Ishikawa (cell line): Measurements from ENCODE around the gene DAZAP1.

Source experiments
- CEBPB ChIP-seq: IDR thresholded peaks from 2 replicates; pipeline ENCODE4 v1.6.1; 2012
- CREB1 ChIP-seq: IDR thresholded peaks from 2 replicates; pipeline ENCODE4 v1.6.1; 2012; ENCODE audit warnings: low read depth
- EGR1 ChIP-seq: IDR thresholded peaks from 2 replicates; pipeline ENCODE4 v1.6.1; 2012
- EP300 ChIP-seq: IDR thresholded peaks from 2 replicates; pipeline ENCODE4 v1.6.1; 2012; ENCODE audit warnings: borderline replicate concordance
- FOXM1 ChIP-seq: IDR thresholded peaks from 2 replicates; pipeline ENCODE4 v1.6.1; 2012; ENCODE audit warnings: low read depth, borderline replicate concordance
- NFIC ChIP-seq: IDR thresholded peaks from 2 replicates; pipeline ENCODE4 v1.6.1; 2012
- RAD21 ChIP-seq: IDR thresholded peaks from 2 replicates; pipeline ENCODE4 v1.6.1; 2012; ENCODE audit warnings: low read depth
- TAF1 ChIP-seq: IDR thresholded peaks from 2 replicates; pipeline ENCODE4 v1.6.1; 2012; ENCODE audit warnings: low read depth, mild to moderate bottlenecking
- TCF12 ChIP-seq: IDR thresholded peaks from 2 replicates; pipeline ENCODE4 v1.6.1; 2012; ENCODE audit warnings: low read depth
- TEAD4 ChIP-seq: IDR thresholded peaks from 2 replicates; pipeline ENCODE4 v1.6.1; 2012
- YY1 ChIP-seq: IDR thresholded peaks from 2 replicates; pipeline ENCODE4 v1.6.1; 2012; ENCODE audit warnings: low read depth
- ZBTB7A ChIP-seq: IDR thresholded peaks from 2 replicates; pipeline ENCODE4 v1.6.1; 2012; ENCODE audit warnings: low read depth
- TF ChIP-seq, protein P1 (sequence below): IDR thresholded peaks from 2 replicates; pipeline ENCODE4 v1.6.1; 2012; ENCODE audit warnings: low read depth, mild to moderate bottlenecking
- TF ChIP-seq, protein P2 (sequence below): IDR thresholded peaks from 2 replicates; pipeline ENCODE4 v1.6.1; 2012
- TF ChIP-seq, protein P3 (sequence below): IDR thresholded peaks from 2 replicates; pipeline ENCODE4 v1.6.1; 2012

The DAZAP1 gene

DNA sequence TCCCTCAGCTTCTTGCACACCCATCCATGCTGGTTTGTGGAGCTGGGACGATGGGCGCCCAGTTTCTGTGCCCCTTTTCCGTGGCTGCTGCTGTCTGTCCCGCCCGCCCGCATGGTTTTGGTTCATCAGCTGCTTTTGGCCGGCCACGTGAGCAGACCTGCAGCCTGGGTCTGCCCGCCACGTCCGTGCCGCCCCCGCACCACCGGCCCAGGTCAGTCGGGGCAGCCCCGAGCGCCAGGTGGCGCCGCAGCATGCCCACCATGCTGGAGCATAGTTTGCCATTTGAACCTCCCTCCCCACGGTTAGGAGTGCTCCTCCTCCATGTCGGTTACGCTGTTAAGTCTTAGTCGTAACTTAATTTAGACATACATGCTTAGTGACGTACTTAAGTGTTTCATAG lies 15.6 kb downstream of the DAZAP1 start:
- no peak for TF ChIP-seq TCF12
- no peak for TF ChIP-seq CEBPB
- TF ChIP-seq NFIC: no peak
- no peak for TF ChIP-seq FOXM1
- no peak for TF ChIP-seq TEAD4
- no peak for TF ChIP-seq EGR1
- TF ChIP-seq CREB1: no peak

DNA sequence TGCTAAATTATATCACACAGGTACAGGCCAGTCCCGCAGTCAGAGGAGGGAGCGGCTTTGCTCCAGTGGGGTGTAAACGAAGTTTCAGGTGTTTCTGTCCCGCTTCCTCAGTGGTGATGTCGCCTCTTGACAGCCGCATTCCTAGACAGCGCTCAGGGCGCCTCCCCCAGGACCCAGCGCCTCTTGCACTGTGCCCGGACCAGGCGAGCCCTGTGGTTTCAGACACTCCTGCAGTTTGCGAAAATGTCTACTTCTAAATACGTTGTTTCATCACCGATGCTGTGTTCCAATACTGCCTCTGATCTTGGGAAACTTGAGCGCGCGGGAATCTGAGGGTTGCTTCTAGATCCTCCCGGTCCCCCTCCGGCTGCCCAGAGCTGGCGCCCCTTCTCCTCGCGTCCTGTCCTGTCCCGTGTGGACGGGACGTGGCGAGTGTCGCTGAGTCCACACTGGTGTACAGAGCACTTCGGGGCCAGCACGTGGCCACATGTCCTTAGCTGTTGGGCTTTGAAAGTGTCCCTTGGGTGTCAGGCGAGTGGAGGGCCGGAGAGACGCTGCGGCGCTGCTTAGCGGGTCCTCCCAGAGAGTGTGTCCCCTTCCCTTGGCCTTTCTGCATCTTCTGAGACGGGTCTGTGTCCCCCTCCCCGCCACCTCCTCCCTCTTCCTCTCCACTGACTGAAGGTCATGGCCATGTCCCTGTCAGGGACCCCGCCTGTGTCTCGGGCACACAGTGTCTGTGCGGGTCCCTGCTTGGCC lies 16.2 kb downstream of the DAZAP1 start:
- no peak for TF ChIP-seq CREB1
- no peak for TF ChIP-seq EP300
- no peak for TF ChIP-seq TEAD4
- no peak for TF ChIP-seq ZBTB7A

DNA sequence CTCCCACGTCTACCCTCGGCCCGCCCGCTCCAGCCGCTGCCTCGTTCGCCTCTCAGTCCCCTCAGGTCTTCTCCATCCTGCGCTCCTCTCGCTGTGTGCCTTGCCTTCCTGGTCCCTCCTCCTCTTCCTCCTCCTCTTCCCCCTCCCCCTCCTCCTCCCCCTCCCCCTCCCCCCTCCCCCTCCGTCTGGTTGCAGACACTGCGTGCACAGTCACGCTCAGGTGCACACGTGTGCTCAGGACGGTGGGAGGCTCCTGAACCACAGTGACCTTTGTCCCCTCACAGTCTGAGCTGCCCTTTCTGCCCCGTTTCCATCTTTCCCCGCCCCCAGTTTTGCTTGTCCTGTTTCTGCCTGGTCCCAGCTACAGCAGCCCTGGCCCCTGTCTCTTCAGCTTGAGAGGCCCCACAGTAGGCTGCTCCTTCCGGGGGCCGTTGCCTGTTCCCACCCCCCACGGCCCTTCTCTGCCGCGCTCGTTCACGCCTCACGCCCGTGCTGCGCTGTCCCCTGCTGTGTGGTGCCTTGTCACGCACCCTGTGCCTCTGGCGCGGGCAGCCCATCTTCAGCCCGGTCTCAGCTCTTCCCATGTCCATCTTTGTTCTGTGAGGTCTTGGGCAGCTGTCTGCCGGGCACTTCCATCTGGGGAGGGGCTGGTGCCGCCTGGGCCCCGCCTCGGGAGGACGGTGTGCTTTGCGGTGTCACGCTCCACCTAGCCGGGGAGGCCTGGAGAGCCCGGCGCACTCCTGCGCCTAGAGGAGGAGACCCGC lies 17.0 kb downstream of the DAZAP1 start:
- TF ChIP-seq TEAD4 (no peak), TCF12 (no peak), ZBTB7A (no peak), CEBPB (no peak)

DNA sequence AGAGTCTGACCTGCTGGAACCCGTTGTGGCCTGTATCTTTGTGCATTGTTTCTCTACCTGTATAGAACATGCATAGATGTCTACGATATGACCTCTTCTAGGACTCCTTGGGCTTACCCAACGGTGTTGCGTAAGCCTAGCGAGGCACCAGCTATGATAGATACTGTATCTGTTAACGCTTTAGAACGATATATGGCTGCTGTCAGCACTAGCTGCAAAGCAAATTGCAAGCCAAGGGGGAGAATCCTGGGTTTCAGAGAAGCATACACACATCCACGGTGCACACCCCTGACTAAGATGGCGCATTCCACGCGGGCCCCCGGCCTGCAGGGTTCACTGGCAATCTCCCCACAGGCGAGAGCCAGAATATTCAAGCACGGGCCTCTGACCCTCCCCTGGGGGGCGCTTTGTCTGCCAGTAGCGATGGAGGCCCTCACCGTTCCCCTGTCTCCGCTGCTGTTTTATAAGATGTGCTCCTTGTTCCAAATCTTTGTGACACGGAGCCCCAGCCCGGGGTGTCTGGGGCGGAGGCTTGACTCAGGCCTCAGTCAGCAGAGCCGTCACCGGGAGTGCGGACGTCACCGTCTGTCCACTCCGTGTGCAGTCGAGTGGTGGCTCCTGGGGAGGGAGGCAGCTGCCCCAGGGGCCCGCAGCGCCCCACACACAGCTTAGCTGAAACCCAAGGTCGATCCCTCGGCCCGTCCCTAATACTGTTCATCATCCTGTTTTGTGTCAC lies 17.9 kb downstream of the DAZAP1 start:
- TF ChIP-seq CEBPB (peak; percentile 57), RAD21 (no peak), TAF1 (no peak), ZBTB7A (no peak)

DNA sequence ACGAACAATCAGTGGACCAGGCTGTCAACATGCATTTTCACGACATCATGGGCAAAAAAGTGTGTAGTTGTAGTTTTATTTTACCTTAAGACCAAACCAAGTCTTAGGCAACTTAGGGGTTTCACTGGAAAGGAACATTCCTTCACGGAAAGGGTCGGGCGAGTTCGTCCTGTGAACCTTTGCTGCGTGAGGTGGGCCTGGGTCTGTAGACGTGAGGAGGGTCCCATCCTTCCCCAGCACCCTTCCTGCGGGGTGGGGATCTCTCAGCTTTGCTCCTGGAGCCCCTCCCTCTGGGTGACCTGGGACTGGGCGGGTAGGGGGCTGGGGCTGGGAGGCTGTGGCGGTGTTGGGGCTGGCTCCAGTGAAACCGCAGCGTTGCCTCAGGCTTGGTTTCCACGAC lies 18.5 kb downstream of the DAZAP1 start:
- TF ChIP-seq, protein P1, sequence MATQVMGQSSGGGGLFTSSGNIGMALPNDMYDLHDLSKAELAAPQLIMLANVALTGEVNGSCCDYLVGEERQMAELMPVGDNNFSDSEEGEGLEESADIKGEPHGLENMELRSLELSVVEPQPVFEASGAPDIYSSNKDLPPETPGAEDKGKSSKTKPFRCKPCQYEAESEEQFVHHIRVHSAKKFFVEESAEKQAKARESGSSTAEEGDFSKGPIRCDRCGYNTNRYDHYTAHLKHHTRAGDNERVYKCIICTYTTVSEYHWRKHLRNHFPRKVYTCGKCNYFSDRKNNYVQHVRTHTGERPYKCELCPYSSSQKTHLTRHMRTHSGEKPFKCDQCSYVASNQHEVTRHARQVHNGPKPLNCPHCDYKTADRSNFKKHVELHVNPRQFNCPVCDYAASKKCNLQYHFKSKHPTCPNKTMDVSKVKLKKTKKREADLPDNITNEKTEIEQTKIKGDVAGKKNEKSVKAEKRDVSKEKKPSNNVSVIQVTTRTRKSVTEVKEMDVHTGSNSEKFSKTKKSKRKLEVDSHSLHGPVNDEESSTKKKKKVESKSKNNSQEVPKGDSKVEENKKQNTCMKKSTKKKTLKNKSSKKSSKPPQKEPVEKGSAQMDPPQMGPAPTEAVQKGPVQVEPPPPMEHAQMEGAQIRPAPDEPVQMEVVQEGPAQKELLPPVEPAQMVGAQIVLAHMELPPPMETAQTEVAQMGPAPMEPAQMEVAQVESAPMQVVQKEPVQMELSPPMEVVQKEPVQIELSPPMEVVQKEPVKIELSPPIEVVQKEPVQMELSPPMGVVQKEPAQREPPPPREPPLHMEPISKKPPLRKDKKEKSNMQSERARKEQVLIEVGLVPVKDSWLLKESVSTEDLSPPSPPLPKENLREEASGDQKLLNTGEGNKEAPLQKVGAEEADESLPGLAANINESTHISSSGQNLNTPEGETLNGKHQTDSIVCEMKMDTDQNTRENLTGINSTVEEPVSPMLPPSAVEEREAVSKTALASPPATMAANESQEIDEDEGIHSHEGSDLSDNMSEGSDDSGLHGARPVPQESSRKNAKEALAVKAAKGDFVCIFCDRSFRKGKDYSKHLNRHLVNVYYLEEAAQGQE: no peak
- TF ChIP-seq EP300: no peak
- TF ChIP-seq TAF1: no peak
- TF ChIP-seq CEBPB: no peak
- TF ChIP-seq, protein P2, sequence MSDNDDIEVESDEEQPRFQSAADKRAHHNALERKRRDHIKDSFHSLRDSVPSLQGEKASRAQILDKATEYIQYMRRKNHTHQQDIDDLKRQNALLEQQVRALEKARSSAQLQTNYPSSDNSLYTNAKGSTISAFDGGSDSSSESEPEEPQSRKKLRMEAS: no peak
- TF ChIP-seq, protein P3, sequence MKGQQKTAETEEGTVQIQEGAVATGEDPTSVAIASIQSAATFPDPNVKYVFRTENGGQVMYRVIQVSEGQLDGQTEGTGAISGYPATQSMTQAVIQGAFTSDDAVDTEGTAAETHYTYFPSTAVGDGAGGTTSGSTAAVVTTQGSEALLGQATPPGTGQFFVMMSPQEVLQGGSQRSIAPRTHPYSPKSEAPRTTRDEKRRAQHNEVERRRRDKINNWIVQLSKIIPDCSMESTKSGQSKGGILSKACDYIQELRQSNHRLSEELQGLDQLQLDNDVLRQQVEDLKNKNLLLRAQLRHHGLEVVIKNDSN: no peak
- no peak for TF ChIP-seq EGR1
- no peak for TF ChIP-seq ZBTB7A
- TF ChIP-seq NFIC: no peak
- no peak for TF ChIP-seq RAD21
- no peak for TF ChIP-seq TEAD4
- no peak for TF ChIP-seq TCF12

DNA sequence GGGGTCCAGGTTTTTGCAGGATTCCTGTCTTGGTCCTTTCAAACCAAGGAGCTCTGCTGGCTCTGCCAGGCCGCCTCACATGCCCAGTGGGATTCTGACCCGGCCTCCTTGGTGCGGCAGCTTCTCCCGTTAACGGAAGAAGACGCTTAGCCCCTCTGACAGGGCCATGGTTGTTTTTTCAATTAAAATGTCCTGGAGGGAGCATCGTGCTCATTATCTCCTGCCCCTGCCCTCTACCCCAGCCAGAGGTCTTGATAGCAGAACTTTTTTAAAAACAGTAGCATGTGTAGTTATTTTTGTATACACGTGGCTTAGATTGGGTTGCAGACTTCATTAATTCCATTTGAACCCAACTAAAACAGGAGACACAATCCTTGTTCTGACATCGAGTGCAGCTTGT lies 19.4 kb downstream of the DAZAP1 start:
- no peak for TF ChIP-seq NFIC
- TF ChIP-seq TCF12: no peak
- TF ChIP-seq FOXM1: no peak
- no peak for TF ChIP-seq TEAD4
- no peak for TF ChIP-seq EGR1
- no peak for TF ChIP-seq RAD21
- TF ChIP-seq, protein P2: no peak
- no peak for TF ChIP-seq TAF1
- no peak for TF ChIP-seq EP300

DNA sequence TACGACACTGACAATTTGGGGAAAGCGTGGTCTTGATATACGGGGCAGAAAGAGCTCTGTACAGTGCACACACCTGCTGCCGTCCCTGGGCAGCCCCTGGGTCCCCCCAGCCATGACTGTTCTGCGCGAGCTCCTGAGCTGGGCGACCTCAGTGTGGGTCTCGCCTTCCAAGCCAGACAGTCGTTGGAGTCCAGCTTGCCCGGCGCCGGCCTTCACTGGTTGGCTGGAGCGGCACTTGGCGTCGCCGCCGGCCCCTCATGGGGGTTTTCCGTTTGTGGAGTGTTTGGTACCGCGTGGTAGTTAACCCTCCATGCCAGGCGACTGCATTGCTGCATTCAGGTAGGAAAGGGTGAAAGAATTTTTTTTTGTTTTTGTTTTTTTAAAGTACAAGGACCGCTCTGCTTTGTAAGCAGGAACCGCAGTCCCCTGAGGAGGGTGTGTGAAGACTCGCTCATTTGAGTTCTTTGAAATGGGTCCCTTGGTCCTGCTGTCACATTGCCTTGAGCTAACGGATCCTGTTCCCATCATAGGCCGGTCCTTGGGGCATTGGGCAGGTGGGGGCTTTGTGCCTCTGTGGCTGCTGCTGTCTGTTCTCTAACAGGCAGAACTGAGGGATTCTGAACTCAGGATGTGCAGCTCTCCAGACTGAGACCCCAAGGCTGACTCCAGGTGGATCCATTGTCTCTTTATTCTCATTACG lies 20.0 kb downstream of the DAZAP1 start:
- TF ChIP-seq ZBTB7A (no peak), CREB1 (no peak), YY1 (no peak), EGR1 (no peak), FOXM1 (no peak), CEBPB (no peak), EP300 (no peak), RAD21 (no peak), TEAD4 (no peak), NFIC (no peak), TAF1 (no peak), TCF12 (no peak)
- TF ChIP-seq, protein P3: no peak
- TF ChIP-seq, protein P1: no peak
- TF ChIP-seq, protein P2: no peak
